Stimulated activated CD8-positive, alpha-beta memory T cell treated with anti-CD3 and anti-CD28 coated beads, Interleukin-7, amount 100 ng/mL, for 48 hours (primary cell): Measurements from ENCODE around the gene CREG1.
A peak's percentile ranks its signal among the peaks of the same experiment; 100 is the strongest.

Experiments used
- DNase-seq, 2 donors: peaks; one replicate each; pipeline ENCODE4 v3.0.0-alpha.2; 2020; ENCODE audit warnings: low read depth in 1 of 2; ENCODE audit errors: extremely low read depth in 1 of 2

Gene CREG1

DNA sequence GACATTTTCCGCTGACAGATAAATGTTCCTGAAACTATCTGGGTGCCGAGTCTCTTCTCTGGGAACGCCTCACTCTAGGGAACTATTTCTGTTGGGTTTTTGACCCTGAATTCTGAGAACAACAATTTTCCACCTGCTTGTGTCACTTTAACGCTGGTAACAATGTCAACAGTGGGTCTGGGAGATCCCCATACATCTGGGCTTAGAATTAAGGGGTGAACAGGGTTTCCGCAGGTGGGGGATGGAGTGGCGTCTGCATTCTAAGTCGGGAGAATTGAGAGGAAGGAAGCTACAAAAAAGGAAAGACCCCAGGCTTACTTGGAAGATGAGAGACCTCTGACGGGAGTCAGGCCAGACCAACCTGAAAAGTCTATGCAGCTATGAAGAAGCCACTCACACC, 44.0 kb downstream of the CREG1 start:
- DNase-seq = no peak

DNA sequence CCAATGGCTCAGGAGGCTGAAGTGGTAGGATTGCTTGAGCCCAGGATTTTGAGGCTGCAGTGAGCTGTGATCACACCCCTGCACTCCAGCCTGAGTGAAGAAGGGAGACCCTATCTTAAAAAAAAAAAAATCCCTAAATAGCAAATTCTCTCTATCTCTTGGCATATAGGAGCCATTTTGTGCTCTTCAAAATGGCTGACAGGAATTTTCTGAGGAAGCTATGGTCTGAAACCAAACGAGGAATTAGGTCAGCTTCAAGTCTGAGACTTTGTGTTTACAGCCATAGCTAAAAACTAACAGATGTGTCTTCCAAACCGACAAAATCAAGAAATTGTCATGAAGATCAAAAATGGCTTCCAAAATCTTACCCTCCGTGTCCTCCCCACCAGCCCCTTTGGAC, 45.8 kb downstream of the CREG1 start:
- DNase-seq = no peak

DNA sequence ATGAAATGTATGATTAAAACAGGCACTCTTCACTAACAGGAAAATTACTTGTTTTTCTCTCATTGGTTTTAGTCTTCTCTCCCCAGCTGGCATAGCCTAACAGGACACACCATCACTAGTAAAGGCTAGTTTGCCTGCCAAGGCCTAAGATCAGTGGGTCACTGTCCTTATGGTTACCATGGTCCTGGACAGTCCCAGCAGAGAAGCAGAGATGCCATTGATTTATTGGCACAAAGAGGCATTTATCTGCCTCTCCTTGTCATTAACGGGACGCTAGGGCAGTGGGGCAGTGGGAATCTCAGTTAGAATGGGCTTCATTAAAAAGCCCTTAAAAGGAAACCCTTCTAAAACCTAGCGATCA, 49.1 kb downstream of the CREG1 start:
- no peak for DNase-seq

DNA sequence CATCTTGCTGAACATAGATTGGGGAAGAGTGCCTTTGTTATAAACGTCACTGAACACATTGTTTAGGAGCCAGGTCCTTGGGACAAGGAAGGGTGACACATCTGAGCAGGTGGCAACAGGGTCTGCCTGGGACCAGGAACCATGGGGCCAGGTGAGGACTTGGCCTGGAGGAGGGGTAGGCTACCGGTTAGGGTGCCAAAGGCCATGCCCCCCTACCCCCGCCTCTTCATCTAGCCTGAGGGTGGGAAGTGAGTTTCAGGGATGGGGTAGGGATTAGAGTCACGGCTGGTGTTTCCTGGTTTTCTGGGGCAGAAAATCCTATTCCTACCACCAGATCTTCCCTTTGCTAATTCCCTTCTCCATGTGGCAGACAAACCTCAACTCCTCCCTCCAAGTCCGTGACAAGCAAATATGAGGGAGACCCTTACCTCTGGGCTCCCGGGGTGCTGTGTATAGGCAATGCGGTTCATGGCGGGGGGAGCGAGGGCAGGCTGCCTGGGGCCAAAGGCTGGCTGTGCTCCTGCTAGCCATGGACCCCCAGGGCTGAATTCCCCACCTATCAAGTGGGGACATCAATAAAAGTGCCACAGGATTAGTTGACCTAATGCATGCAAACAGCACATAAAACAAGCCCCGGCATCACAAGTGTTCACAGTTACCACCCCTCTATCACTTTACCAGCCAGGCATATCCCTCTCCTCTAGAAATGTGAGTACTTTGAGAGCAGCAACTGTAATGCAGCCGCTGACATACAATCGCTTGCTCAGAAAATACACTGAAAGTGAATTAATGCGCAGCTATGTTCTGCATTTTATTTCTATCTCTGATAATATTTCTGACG, 49.7 kb downstream of the CREG1 start:
- no peak for DNase-seq

DNA sequence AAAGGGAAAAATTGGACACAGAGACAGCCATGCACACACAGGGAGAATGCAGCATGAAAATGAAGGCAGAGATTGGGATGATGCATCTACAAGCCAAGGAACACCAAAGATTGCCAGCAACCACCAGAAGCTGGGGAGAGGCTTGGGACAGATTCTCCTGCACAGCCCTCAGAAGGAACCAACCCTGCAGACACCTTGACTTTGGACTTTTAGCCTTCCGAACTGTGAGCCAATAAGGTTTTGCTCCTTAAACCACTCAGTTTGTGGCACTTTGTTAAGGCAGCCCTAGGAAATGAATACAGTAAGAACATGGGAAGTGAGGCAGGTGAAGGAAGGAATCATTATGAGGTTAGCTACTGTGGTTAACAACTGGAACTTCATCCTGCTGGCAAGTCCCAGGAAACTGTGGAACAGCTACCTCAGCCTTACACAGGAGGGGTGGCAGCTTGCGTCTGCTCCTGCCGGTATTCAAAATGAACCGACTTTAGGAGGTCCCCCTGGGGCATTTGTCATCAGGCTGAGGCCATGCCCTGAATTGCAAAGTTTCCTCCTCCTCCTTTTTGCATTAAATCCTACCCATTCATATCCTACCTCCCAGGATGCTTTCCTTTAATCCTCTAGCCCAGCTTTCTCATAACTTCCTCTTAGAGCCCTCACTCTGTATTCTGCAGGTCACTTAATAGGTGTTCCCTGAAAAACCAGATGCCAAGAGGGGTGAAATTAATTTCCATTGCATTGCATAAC, 50.7 kb downstream of the CREG1 start:
- no peak for DNase-seq

DNA sequence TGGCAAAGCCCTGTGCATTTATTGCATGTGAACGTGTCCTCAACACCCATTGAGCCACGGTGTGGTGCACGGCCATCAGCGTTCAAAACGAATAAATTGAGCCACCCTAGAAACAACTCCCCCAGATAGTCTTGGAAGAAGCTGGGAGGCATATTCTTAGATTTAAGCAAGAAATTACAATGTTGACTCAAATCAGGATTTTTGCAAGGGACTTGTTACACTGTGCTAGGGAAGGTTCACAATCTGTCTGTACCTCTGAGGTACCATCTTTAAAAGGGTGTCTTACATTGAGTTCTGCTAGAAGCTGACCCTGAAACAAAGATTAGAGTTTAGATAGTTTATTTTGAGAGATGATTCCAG, 51.4 kb downstream of the CREG1 start:
- DNase-seq = no peak

DNA sequence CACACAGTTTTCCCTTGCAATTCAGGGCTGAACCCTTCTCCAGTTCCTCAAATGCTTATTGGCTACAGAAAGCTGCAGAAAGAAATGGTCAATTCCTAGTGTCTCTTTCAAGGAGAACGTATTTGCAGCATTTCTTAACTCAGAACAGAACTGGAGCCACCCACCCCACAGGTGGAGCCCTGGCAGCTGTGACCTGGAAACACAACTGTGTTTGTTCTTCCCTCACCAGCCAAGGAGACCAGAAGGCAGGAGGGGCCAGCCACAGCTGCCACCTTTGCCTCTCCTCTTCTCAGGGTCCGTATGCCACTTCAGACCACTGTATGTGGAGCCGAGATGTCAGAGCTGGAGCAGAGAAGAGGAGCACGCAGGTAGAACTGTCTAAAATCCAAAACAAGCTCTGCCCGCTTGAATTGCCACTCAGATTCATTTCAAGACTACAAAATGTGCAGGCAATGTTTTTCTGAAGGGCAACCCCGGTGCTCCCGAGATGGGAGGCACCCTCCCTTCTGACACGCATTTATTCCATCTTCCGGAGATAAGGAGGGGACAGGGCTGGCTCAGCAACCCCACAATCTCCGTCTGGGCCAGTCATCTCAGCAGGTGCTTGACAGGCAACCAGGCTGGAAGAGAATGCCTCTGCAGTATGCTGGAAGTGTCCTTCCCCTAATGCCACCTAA, 51.9 kb downstream of the CREG1 start:
- no peak for DNase-seq

DNA sequence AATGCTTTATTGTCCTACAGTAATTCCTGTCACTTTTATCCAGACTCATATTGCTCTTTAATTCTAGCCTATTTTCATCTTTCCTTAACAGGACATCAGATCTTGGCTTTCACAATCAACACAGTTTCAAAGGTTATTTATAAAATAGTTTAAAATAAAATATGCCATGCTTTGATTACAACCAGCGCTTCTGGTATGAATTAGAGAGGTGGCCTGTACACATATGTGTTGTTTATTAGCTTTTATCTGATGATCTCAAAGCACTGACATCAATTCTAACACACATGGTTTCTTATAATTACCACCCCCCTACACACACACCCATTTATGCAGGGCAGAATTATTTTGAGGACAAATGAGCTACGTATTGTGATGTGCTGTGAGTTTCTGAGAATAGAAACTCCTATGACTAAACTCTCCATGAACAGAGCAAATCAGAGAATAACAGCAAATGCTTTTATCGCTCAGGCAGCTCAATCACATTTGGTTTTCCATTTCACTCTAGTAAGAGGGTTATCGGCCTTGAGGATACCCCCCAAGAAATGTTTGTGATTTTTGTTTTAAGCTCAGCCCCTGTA, 53.2 kb downstream of the CREG1 start:
- DNase-seq = no peak

DNA sequence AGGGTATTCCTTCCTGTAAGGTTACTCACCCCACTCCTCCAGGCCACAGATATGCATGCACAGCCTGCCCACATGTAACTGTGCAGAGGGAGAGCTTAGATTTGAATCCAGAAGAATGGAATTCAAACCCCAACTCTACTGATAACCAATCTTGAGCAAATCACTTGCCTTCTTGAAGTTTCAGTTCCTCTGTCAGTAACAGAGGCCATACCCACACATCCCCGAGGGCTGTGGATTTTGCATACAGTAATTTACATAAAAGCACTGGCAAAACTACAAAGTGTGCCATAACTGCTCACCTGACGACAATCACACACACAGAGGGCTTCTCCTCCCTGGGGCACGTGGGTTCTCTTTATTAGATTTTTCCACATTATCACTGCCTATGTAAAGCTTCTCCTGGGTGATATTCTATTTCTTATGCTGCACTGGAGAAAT, 53.9 kb downstream of the CREG1 start:
- DNase-seq = no peak

DNA sequence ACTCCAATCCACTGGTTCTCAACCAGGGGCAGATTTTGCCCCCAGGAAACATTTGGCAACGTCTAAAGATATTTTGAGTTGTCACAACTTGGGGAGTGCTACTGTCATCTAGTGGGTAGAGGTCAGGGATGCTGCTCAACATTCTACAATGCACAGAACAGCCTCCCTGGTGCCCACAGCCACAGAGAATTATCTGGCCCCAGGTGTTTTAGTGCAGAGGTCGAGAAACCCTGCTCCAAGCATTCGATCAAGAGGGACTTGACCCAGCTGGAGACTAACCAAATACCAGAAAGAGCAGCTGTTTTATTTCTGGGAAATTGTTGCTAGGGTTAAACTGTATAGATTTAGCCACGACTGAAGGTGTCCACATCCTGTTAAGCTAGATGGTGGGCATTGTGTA, 54.5 kb downstream of the CREG1 start:
- no peak for DNase-seq

DNA sequence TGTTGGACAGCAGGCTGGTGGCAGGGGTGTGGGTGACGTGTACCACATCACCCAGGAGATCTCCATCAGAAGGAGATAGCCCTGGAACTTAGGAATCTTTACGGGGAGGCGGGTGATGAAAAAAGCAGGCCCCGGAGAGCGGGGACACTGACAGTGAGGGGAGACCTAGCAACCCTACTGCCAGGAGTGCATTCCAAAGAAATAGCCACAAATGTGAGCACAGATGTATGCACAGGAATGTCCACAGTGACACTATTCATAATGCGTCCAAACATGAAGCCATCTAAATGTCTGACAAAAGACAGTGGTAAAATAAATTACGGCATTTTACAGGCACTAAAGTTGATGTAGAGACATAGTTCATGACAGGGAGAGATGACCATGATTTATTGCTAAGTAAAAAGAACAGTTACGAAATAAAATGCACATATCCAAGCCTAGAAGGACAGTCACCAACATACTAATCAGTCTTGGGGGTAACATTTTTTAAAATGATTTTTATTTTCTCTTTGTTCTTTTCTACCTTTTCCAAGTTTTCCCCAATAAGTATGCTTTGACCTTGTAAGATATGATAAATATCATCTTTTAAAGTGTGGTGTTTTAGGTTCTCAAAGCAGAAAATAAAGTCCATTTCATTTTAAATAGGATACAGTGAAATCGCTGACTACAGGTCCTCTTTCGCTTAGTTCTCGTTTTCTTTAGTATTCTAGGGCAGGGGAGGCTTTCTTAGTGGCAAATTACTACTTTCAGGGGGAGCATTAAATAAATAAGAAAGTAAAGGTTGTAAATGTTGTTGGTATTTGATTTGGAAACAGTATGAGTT, 56.6 kb downstream of the CREG1 start:
- DNase-seq = no peak

DNA sequence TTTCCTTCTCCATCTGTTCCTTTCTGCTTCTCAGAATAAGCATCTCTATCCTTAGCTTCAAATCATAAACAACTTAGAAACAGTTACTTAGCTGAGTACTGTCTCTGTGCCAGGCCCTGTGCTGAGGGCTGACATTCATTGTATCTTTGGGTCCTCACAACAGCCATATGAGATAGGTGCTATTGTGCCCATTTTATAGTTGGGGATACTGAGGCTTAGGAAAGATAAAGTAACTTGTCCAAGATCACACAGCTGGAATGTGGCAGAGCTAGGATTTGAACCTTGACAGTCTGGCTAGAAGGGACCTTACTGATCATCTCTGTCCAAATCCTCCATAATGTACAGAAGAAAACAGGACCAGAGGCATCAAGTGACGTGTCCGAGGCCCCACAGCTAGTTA, 60.2 kb downstream of the CREG1 start:
- DNase-seq = no peak

DNA sequence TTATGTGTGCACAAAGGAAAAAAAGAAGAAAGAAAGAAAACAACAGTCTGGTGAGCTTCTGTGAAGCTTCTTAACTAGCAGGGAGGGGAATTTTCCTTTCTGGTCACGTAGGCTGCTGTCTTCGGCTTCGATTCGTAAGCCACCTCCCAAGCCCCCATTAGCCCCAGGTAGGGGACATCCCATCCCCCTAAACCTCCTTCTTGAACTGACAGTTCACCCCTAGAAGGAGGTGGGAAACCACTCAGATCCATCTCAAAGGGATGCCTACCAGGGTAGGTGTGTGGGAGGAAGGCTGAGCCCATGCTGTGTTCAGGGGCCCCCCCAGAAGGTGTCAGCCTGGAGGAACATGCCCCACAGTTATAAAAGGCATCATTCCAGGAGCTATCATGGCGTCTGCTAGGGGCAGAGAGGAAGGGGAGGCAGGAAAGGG, 61.1 kb downstream of the CREG1 start:
- peak in 1 of 2 donors; percentile 66 for DNase-seq

DNA sequence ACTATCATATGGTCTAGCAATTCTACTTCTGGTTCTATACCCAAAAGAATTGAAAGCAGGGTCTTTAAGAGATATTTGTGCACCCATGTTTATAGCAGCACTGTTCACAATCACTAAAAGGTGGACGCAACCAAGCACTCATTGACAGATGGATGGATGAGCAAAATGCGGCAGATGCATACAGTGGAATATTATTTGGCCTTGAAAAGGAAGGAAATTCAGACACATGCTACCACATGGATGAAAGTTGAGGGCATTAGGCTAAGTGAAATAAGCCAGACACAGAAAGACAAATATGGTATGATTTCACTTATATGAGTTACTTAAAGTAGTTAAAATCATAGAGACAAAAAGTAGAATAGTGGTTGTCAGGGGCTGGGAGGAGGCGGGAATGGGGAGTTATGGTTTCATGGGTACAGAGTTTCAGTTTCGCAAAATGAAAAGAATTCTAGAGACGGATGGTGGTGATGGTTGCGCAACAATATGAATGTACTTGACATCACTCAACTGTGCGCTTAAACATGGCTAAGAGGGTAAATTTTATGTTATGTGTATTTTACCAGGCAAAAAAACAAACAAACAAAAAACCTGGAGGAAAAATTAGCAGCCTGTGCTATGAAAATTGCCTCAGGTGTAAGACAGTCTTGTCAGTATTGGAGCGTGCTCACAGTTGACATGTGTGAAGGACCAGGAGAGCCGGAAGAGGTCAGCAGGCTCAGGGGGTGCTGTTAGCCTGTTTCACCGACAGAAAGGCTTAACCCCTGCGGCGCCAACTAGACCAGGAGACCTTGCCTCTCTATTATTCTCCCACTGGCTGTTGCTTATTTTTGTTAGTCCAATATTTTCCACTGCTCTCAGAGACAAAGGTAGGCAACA, 61.7 kb downstream of the CREG1 start:
- DNase-seq = no peak
